Measurements from ENCODE around the gene EXTL2.

DNA sequence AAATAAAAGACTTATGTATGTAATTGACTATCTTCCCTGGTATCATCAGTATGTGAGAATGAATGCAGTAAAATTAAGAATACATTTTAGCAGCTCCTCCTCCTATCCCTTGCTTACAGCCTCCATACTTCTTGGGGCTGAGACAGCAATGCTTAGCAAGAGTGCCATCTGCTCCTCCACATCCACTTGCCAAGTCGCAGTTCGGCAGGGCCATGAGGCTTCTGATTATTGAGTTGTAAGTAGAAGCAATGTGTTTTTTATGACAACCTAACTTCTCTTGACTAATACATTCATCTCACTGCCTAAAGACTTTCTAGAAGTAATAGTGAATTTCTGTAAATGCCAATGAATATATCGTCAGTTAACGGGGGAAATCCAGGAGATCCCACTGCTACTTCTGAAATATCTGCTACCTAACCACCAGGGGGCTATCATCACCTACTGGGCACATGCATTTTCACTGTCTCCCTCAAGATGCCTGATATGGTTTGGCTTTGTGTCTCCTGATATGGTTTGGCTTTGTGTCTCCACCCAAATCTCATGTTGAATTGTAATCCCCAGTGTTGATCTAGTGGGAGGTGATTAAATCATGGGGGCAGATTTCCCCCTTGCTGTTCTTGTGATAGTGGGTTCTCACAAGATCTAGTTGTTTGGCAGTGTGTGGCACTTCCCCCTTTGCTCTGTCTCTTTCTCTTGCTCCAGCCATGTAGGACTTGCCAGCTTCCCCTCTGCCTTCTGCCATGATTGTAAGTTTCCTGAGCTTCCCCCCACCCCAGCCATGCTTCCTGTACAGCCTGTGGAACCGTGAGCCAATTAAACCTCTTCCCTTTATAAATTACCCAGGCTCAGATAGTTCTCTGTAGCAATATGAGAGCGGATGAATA is 59.6 kb downstream of the EXTL2 start:
- TF ChIP-seq CTCF (IDR thresholded peaks at IDR 0.05; ENCODE audit: insufficient read depth, low read length): no peak
- no peak for TF ChIP-seq REST (IDR thresholded peaks at IDR 0.05; ENCODE audit: insufficient replicate concordance, low read depth)
- TF ChIP-seq POLR2AphosphoS5 (IDR thresholded peaks at IDR 0.05; ENCODE audit: low read depth): no peak
